Measurements from ENCODE around the gene HES2.
"Not testable (repeated sequence)": the region's sequence is repeated elsewhere in the genome, so short reads cannot be mapped to it uniquely, and the experiment has no call there.

HES2 gene

DNA sequence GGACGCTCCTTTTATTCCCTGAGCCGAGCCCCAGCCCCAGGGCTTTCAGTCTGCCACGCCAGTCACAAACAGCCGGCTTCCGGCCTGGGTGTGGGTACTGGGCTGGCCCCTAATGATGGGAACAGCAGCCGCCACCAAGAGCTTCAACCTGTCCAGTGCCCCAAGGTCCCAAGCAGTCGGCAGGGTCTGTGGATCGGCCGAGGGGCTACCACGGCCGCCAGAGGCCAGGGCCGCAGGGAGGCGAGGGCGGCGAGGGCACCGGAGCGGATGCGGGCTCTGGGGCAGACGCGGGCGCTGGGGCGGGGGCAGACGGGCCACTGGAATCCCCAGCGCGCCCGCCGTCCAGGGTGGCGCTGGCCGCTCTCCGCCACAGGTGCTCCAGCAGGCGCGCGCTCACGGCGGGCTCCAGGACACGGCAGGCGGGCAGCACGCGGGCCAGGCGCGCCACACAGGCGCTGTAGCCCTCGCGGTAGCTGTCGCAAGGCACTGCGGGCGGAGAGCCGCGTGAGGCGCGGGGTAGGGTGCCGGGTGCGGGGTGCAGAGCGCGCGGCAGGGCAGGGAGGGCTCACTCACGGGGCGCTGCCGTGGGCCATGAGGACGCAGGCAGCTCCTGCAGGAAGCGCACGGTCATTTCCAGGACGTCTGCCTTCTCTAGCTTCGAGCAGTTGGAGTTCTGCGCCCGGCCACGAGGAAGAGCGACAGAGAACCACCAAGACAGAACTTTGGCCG is 887 bp downstream of the HES2 start:
- no peak for DNase-seq (ENCODE audit: low spot score)

- no peak for DNase-seq (ENCODE audit: low spot score)
Observed at GRCh38 chr1:6417961-6418667, 1.6 kb downstream of the HES2 start.

- no peak for DNase-seq (ENCODE audit: low spot score)
Observed at GRCh38 chr1:6416906-6417305, 2.8 kb downstream of the HES2 start.

DNA sequence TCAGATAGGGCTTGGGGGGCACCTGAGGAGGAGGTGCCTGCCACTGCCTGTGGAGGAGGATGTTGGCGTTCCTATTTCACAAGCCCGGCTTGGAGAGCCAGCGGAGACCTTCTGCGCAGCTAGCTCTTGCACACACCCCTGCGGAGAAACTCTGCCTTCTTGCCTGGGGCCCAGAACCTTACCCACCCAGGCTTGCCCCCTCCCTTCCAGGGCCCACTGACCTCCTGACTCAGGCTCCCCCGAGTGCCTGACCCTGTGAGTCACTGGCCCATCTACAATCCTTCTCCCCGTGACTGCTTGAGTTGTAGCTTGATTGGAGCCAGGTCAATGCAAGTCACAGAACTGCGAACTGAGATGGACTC is 3.4 kb downstream of the HES2 start:
- DNase-seq (ENCODE audit: low spot score), result no peak

DNA sequence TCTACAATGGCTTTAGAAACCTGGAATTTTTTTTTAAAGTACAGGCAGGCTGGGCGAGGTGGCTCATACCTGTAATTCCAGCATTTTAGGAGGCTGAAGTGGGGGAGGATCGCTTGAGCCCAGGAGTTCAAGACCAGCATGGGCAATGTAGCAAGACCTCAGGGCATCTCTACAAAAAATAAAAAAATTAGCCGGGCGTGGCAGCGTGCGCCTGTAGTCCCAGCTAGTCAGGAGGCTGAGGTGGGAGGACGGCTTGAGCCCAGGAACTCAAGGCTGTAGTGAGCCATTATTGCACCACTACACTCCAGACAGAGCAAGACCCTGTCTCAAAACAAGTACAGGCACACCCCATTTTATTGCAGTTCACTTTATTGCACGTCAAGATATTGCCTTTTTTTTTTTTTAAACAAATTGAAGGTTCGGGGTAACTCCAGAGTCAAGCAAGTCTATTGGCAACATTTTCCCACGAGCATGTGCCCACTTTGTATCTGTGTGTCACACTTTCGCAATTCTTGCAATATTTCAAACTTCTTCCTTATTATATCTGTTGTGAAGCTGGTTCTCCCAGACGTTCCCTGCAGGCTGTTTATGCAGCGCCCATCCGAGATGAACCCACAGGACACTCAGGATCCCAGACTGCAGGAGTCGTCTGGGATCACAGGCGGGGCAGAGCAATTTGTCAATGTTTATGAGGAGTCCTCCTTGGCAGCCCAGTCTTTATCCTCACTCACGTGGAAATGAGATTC is 4.7 kb downstream of the HES2 start:
- DNase-seq (ENCODE audit: low spot score), result no peak

GRCh38 chr1:6414443-6414844 is 5.3 kb downstream of the HES2 start:
- peak; percentile 22 for DNase-seq (ENCODE audit: low spot score)

- no peak for DNase-seq (ENCODE audit: low spot score)
Observed at GRCh38 chr1:6412896-6413295, 6.8 kb downstream of the HES2 start.

- DNase-seq (ENCODE audit: low spot score), result no peak
Observed at GRCh38 chr1:6410248-6410893, 9.3 kb downstream of the HES2 start.

GRCh38 chr1:6409733-6410132 is 10.0 kb downstream of the HES2 start:
- no peak for DNase-seq (ENCODE audit: low spot score)

- DNase-seq (ENCODE audit: low spot score), result no peak
Observed at GRCh38 chr1:6409053-6409452, 10.7 kb downstream of the HES2 start.

DNA sequence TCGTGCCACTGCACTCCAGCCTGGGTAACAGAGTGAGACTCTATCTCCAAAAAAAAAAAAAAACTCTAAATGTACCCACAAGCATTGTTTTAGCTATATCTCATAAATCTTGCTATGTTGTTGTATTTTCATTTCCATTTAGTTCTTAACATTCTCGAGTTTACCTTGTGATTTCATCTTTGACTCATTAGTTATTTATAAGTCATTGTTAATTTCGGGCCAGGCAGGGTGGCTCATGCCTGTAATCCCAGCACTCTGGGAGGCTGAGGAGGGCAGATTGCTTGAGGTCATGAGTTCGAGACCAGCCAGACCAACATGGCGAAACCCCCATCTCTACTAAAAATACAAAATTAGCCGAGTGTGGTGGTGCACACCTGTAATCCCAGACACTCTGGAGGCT is 11.7 kb downstream of the HES2 start:
- no peak for DNase-seq (ENCODE audit: low spot score)

DNA sequence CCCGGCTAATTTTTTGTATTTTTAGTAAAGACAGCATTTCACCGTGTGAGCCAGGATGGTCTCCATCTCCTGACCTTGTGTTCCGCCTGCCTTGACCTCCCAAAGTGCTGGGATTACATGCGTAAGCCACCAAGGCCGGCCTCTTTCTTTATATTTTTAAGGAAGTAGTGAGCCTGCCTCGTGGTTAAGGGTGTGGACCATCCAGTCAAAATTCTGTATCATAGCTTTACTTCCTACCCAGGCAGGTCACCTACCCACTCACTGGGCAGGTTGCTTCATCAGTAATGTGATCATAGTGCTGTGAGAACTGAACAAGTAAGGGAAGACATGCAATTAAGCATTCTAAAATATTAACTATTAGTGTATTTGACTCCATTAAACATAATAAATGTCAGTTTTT is 18.0 kb downstream of the HES2 start:
- no peak for DNase-seq (ENCODE audit: low spot score)

DNA sequence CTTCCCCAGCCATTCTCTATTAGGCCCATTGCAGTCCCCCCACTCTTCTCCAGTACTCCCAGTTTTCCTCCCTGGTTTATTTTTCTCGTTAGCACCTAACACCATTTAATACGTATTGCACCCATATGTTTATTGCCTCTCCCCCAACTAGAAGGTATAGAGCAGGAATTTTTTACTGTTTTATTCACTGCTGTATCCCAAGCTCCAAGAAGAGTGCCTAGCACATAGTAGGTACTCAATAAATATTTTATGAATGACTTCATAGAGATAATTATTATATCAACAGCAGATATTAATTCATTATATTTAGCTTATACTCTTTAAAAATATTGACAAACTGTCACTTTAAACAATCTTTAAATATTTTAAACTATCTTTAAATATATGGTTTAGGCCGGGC is 20.4 kb downstream of the HES2 start:
- no peak for DNase-seq (ENCODE audit: low spot score)

DNA sequence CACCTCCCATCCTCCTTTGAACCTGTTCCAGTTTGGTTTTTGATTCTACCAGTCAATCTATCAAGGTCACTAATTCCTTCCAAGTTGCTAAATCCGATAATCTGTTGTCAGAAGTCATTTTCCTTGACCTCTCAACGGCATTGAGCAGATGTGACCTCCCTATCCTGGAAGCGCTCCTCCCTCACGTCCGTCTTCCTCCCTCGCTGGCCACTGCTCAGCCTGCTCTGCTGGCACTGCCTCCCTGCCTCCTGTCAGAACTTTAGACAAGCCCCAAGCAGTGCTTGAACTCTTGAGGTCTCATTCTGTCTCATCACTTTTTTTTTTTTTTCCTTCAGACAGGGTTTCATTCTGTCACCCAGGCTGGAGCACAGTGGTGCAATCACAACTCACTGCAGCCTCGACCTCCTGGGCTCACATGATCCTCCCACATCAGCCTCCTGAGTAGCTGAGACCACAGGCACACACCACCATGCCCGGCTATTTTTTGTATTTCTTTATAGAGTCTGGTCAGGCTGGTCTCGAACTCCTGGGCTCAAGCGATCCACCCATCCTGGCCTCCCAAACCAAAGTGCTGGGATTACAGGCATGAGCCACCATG is 21.8 kb downstream of the HES2 start:
- DNase-seq (ENCODE audit: low spot score), result no peak

- DNase-seq (ENCODE audit: low spot score), result no peak
Observed at GRCh38 chr1:6396998-6397397, 22.7 kb downstream of the HES2 start.

DNA sequence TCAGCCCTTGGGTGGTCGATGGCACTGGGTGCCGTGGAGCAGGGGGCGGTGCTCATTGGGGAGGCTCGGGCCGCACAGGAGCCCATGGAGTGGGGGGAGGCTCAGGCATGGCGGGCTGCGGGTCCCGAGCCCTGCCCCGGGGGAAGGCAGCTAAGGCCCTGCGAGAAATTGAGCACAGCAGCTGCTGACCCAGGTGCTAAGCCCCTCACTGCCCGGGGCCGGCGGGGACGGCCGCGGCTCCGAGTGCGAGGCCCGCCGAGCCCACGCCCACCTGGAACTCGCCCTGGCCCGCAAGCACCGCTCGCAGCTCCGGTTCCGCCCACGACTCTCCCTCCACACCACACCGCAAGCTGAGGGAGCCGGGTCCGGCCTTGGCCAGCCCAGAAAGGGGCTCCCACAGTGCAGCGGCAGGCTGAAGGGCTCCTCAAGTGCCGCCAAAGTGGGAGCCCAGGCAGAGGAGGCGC is 23.9 kb downstream of the HES2 start:
- not testable (repeated sequence) for DNase-seq (ENCODE audit: low spot score)

GRCh38 chr1:6395130-6395529 is 24.6 kb downstream of the HES2 start:
- DNase-seq (ENCODE audit: low spot score), result not testable (repeated sequence)

- DNase-seq (ENCODE audit: low spot score), result peak; percentile 89
Observed at GRCh38 chr1:6393400-6394187, 26.1 kb downstream of the HES2 start, which contains the start of gene ACOT7. Gene ACOT7, minus strand, starts transcription at chr1:6393767. Its CDS starts 368 bp downstream, at chr1:6393399.

- no peak for DNase-seq (ENCODE audit: low spot score)
Observed at GRCh38 chr1:6392809-6393399, 26.8 kb downstream of the HES2 start.

GRCh38 chr1:6391951-6392808 is 27.5 kb downstream of the HES2 start:
- peak; percentile 0 for DNase-seq (ENCODE audit: low spot score)
